IMR-90 (cell line): Measurements from ENCODE around the gene CD14. TPM values are rescaled to one million over a fixed set of nuclear protein-coding genes. Genes with fewer than 3 reads are reported as not detected.

Source experiments
- ATAC-seq: fragments of 200-7000 bp; cut with Tn5 transposase; 2 replicates; pipeline ENCODE4 v1.9.1; 2020; ENCODE audit warnings: low read depth, mild to moderate bottlenecking, moderate library complexity
- BruUV-seq: library from RNA; stranded (reverse); fragments of 400-500 nt; replicated peaks from 2 replicates; lab custom pipeline; 2021; lab: Mats Ljungman, UMichigan
- CTCF ChIA-PET: fragments of 300-600 bp; formaldehyde crosslinking; extraction: SDS; loops from one replicate; lab custom pipeline; 2021; ENCODE audit warnings: antibody characterized with exemption; lab: Yijun Ruan, JAX
- POLR2A ChIA-PET: fragments of 300-600 bp; sonication (Branson Sonifier 250); formaldehyde crosslinking; loops from one replicate; lab custom pipeline; 2022; ENCODE audit warnings: antibody characterized with exemption; ENCODE audit not compliant: unreplicated experiment; lab: Charles Lee
- DNase-seq: peaks from one replicate; pipeline ENCODE4 v3.0.0; 2013
- H2AFZ ChIP-seq: replicated peaks from 2 replicates; pipeline ENCODE3; 2013; ENCODE audit warnings: low read length, mild to moderate bottlenecking; ENCODE audit not compliant: poor library complexity
- H2AK5ac ChIP-seq: 2 replicates; pipeline ENCODE4 v1.6.1; 2013; ENCODE audit warnings: low read depth, low read length, inconsistent platforms
- H2AK9ac ChIP-seq: replicated peaks from 2 replicates; pipeline ENCODE3; 2013; ENCODE audit warnings: mild to moderate bottlenecking, low read depth, low read length, moderate library complexity; ENCODE audit not compliant: poor library complexity
- H2BK120ac ChIP-seq: 2 replicates; pipeline ENCODE4 v1.6.1; 2013; ENCODE audit warnings: low read depth, low read length, inconsistent platforms
- H2BK15ac ChIP-seq: 3 replicates; pipeline ENCODE4 v1.6.1; 2013; ENCODE audit warnings: low read depth, low read length, inconsistent platforms
- H2BK20ac ChIP-seq: 2 replicates; pipeline ENCODE4 v1.6.1; 2013; ENCODE audit warnings: low read depth, mild to moderate bottlenecking, inconsistent platforms, low read length, moderate library complexity
- H2BK5ac ChIP-seq: 2 replicates; pipeline ENCODE4 v1.6.1; 2013; ENCODE audit warnings: mild to moderate bottlenecking, low read depth, low read length, inconsistent platforms; ENCODE audit not compliant: poor library complexity, severe bottlenecking
- H3K14ac ChIP-seq: replicated peaks from 2 replicates; pipeline ENCODE4 v1.6.1; 2013; ENCODE audit warnings: low read depth, low read length, inconsistent platforms
- H3K18ac ChIP-seq: 2 replicates; pipeline ENCODE4 v1.6.1; 2013; ENCODE audit warnings: low read depth, low read length, control low read depth
- H3K23ac ChIP-seq: 2 replicates; pipeline ENCODE4 v1.6.1; 2013; ENCODE audit warnings: low read depth, low read length, inconsistent platforms
- H3K27ac ChIP-seq: 2 replicates; pipeline ENCODE4 v1.5.1; 2013; ENCODE audit warnings: mild to moderate bottlenecking, control low read depth, low read length; ENCODE audit not compliant: insufficient read depth
- H3K27me3 ChIP-seq: 2 replicates; pipeline ENCODE4 v1.6.1; 2013; ENCODE audit warnings: low read length; ENCODE audit not compliant: control insufficient read depth, insufficient read depth
- H3K36me3 ChIP-seq: 2 replicates; pipeline ENCODE4 v1.6.1; 2013; ENCODE audit warnings: low read length, mixed read lengths; ENCODE audit not compliant: control insufficient read depth, insufficient read depth
- H3K4ac ChIP-seq: 2 replicates; pipeline ENCODE4 v1.6.1; 2013; ENCODE audit warnings: low read depth, low read length, inconsistent platforms
- H3K4me1 ChIP-seq: 2 replicates; pipeline ENCODE4 v1.6.1; 2013; ENCODE audit warnings: low read length, mixed read lengths; ENCODE audit not compliant: control insufficient read depth, insufficient read depth
- H3K4me2 ChIP-seq: 2 replicates; pipeline ENCODE4 v1.6.1; 2013; ENCODE audit warnings: low read depth, mild to moderate bottlenecking, control low read depth, low read length, moderate library complexity
- H3K4me3 ChIP-seq: 2 replicates; pipeline ENCODE4 v1.5.1; 2013; ENCODE audit warnings: low read depth, mild to moderate bottlenecking, control low read depth, low read length, moderate library complexity; ENCODE audit not compliant: insufficient read depth
- H3K56ac ChIP-seq: 2 replicates; pipeline ENCODE4 v1.6.1; 2013; ENCODE audit warnings: low read length, inconsistent platforms; ENCODE audit not compliant: insufficient read depth; ENCODE audit errors: extremely low read depth
- H3K79me1 ChIP-seq, 2 experiments: 2 replicates each; pipeline ENCODE4 v1.6.1; 2013; ENCODE audit warnings: low read length in 2 of 2, inconsistent platforms in 1 of 2, low read depth in 1 of 2
- H3K9ac ChIP-seq: 2 replicates; pipeline ENCODE4 v1.6.1; 2013; ENCODE audit warnings: low read depth, low read length, control low read depth
- H3K9me1 ChIP-seq: 2 replicates; pipeline ENCODE4 v1.6.1; 2013; ENCODE audit warnings: low read length, inconsistent platforms; ENCODE audit not compliant: insufficient read depth
- H3K9me3 ChIP-seq: 2 replicates; pipeline ENCODE4 v1.6.1; 2013; ENCODE audit warnings: low read length; ENCODE audit not compliant: control insufficient read depth, insufficient read depth
- H4K20me1 ChIP-seq: 2 replicates; pipeline ENCODE4 v1.6.1; 2013; ENCODE audit warnings: low read length, inconsistent platforms; ENCODE audit not compliant: insufficient read depth
- H4K5ac ChIP-seq: 2 replicates; pipeline ENCODE4 v1.6.1; 2013; ENCODE audit warnings: mild to moderate bottlenecking, low read depth, low read length, control low read depth
- H4K8ac ChIP-seq, 2 experiments: 2 replicates each; pipeline ENCODE4 v1.6.1; 2013; ENCODE audit warnings: low read depth in 2 of 2, low read length in 2 of 2, control low read depth in 1 of 2, inconsistent platforms in 1 of 2
- H4K91ac ChIP-seq: 2 replicates; pipeline ENCODE4 v1.6.1; 2013; ENCODE audit warnings: low read depth, low read length, inconsistent platforms; ENCODE audit not compliant: insufficient read depth
- BHLHE40 ChIP-seq: fragments of 150-350 bp; IDR thresholded peaks from 2 replicates; pipeline ENCODE4 v1.6.1; 2016; ENCODE audit warnings: mild to moderate bottlenecking, low read depth, low read length
- CEBPB ChIP-seq: IDR thresholded peaks from 2 replicates; pipeline ENCODE4 v1.6.1; 2012; ENCODE audit warnings: low read depth, low read length, improper control_type of control experiment
- CHD1 ChIP-seq: IDR thresholded peaks from 2 replicates; pipeline ENCODE4 v1.6.1; 2012; ENCODE audit warnings: low read depth, low read length, improper control_type of control experiment
- ELK1 ChIP-seq: fragments of 150-350 bp; IDR thresholded peaks from 2 replicates; pipeline ENCODE4 v1.6.1; 2016; ENCODE audit warnings: low read depth, mild to moderate bottlenecking, low read length, moderate library complexity, borderline replicate concordance
- FOS ChIP-seq: fragments of 150-350 bp; IDR thresholded peaks from 2 replicates; pipeline ENCODE4 v1.6.1; 2016; ENCODE audit warnings: low read depth, low read length
- MAFK ChIP-seq: IDR thresholded peaks from 2 replicates; pipeline ENCODE4 v1.6.1; 2012; ENCODE audit warnings: low read depth, low read length, improper control_type of control experiment
- MAZ ChIP-seq: IDR thresholded peaks from 2 replicates; pipeline ENCODE4 v1.6.1; 2012; ENCODE audit warnings: low read depth, mild to moderate bottlenecking, low read length, improper control_type of control experiment, moderate library complexity, borderline replicate concordance
- NFE2L2 ChIP-seq: fragments of 150-350 bp; IDR thresholded peaks from 2 replicates; pipeline ENCODE4 v1.6.1; 2016; ENCODE audit warnings: low read depth, mild to moderate bottlenecking, low read length
- RAD21 ChIP-seq: IDR thresholded peaks from 2 replicates; pipeline ENCODE4 v1.6.1; 2012; ENCODE audit warnings: low read length, improper control_type of control experiment
- RFX5 ChIP-seq: IDR thresholded peaks from 2 replicates; pipeline ENCODE4 v1.8.0; 2012; ENCODE audit warnings: low read depth, mild to moderate bottlenecking, low read length, moderate library complexity
- SMC3 ChIP-seq: fragments of 150-350 bp; IDR thresholded peaks from 2 replicates; pipeline ENCODE4 v1.6.1; 2016; ENCODE audit warnings: low read depth, mild to moderate bottlenecking, antibody characterized with exemption, low read length, moderate library complexity
- USF2 ChIP-seq: fragments of 150-350 bp; IDR thresholded peaks from 2 replicates; pipeline ENCODE4 v1.6.1; 2017; ENCODE audit warnings: mild to moderate bottlenecking, antibody characterized with exemption, low read length, low read depth
- WGBS, 2 experiments: methylation state at CpG; one replicate each; pipeline versions ENCODE4 v1.1.5 to v1.1.7; 2013; ENCODE audit warnings: missing lambda C conversion rate in 2 of 2; ENCODE audit not compliant: insufficient read length in 1 of 2; ENCODE audit errors: extremely low coverage in 2 of 2; 5-methylcytosine and 5-hydroxymethylcytosine counted together
- dilution Hi-C: fragments of 300-500 bp; cut with HindIII; formaldehyde crosslinking; loops from one replicate; pipeline ENCODE4 v1.14.3; 2018; ENCODE audit warnings: low sequenced_read_pairs; ENCODE audit not compliant: unreplicated experiment
- in situ Hi-C: fragments of 300-500 bp; cut with MboI; formaldehyde crosslinking; loops from 3 replicates; pipeline ENCODE4 v1.14.3; 2019; ENCODE audit warnings: low sequenced_read_pairs, inconsistent platforms, mixed read lengths
- intact Hi-C: fragments of 100-400 bp; cut with micrococcal nuclease; formaldehyde crosslinking; loops from 2 replicates; pipeline ENCODE4 v1.10.0; 2022
- polyA plus RNA-seq, 3 experiments: library from polyadenylated mRNA; depleted of rRNA; stranded (reverse); fragments of >200 nt; gene quantifications; 2 replicates each; pipeline ENCODE4 v1.2.3, GENCODE V29; 2012; ENCODE audit warnings: low replicate concordance in 1 of 3
- total RNA-seq: library from RNA; depleted of rRNA; stranded (reverse); fragments of >200 nt; gene quantifications from 2 replicates; pipeline ENCODE4 v1.2.3, GENCODE V29; 2012
- TF ChIP-seq, protein P1 (sequence below): conservative IDR thresholded peaks from 2 replicates; pipeline ENCODE4 v1.5.1; 2012; ENCODE audit warnings: mild to moderate bottlenecking, low read depth, low read length, improper control_type of control experiment

The CD14 gene
- total and polyA plus RNA-seq, 2 of the 4 experiments (the other 2 are of a cell fraction): 0.17 to 0.18 TPM

- intact Hi-C loops: loop anchor here (1.0 to 10.0 kb wide), 3 partner anchors 82 to 395 kb away; partner anchors contain the start of genes EIF4EBP3 and SRA1
- no TSS peak for BruUV-seq
- peak within 1 kb of the TSS; percentile 95 for H3K4me2 ChIP-seq
- WGBS, 2 experiments: 1% methylated on average over 17 of the region's 63 CpGs; no CpG with 5 or more reads in 1 of the 2 experiments
- in situ Hi-C loops: no loop called here
- peak within 1 kb of the TSS; percentile 14; the same call in 1 of the 2 replicates for H2AK5ac ChIP-seq
- H2BK20ac ChIP-seq: no peak within 1 kb of the TSS; the same call in none of the 2 replicates
- H3K9me1 ChIP-seq: peaks cover 7% of the 10 kb centered on the region
- H3K4me3 ChIP-seq: peak within 1 kb of the TSS; percentile 70
- peak within 1 kb of the TSS; percentile 21 for H3K56ac ChIP-seq
- ChIA-PET CTCF (interaction anchor here (0.6 to 1.2 kb wide), 5 partner anchors 9 to 253 kb away, joined by 3 to 5 read pairs (median 4); partner anchors contain the start of genes EIF4EBP3 and IK), POLR2A (no interaction called here)
- peaks cover 6 to 28% of the 10 kb centered on the region in 2 experiments for H3K79me1 ChIP-seq
- dilution Hi-C loops: no loop called here
- H3K27me3 ChIP-seq: no peaks in the 10 kb centered on the region
- peak within 1 kb of the TSS; percentile 61 for H2BK5ac ChIP-seq
- H3K4me1 ChIP-seq: peaks cover 3% of the 10 kb centered on the region
- peaks cover 19% of the 10 kb centered on the region for H3K36me3 ChIP-seq
- ATAC-seq: peak; percentile 99
- peak within 1 kb of the TSS; percentile 82 for H4K5ac ChIP-seq
- peak within 1 kb of the TSS; percentile 74 for H3K27ac ChIP-seq
- H3K9ac ChIP-seq: peak within 1 kb of the TSS; percentile 69
- H3K14ac ChIP-seq: peak within 1 kb of the TSS; percentile 75
- H3K9me3 ChIP-seq: no peaks in the 10 kb centered on the region
- H4K91ac ChIP-seq: peak within 1 kb of the TSS; percentile 71
- peak within 1 kb of the TSS; percentile 71 for H3K18ac ChIP-seq
- DNase-seq: peak; percentile 89
- H2AK9ac ChIP-seq: peak within 1 kb of the TSS; percentile 97
- peak within 1 kb of the TSS; percentile 21; the same call in 1 of the 3 replicates for H2BK15ac ChIP-seq
- H4K20me1 ChIP-seq: no peaks in the 10 kb centered on the region
- peak within 1 kb of the TSS; percentile 43 for H3K23ac ChIP-seq
- peak within 1 kb of the TSS; percentile 73 to 84 for H4K8ac ChIP-seq
- peak within 1 kb of the TSS; percentile 72 for H3K4ac ChIP-seq
- H2AFZ ChIP-seq: peak within 1 kb of the TSS; percentile 91
- peak within 1 kb of the TSS; percentile 38 for H2BK120ac ChIP-seq
- TF ChIP-seq CHD1 (no peak), BHLHE40 (no peak), RFX5 (no peak), MAZ (peak; percentile 97), NFE2L2 (no peak), FOS (no peak), SMC3 (peak; percentile 1; the same call in 1 of the 2 replicates), CEBPB (peak; percentile 70), MAFK (no peak), RAD21 (peak; percentile 44), USF2 (peak; percentile 38; the same call in 1 of the 2 replicates), ELK1 (no peak)
- TF ChIP-seq, protein P1, sequence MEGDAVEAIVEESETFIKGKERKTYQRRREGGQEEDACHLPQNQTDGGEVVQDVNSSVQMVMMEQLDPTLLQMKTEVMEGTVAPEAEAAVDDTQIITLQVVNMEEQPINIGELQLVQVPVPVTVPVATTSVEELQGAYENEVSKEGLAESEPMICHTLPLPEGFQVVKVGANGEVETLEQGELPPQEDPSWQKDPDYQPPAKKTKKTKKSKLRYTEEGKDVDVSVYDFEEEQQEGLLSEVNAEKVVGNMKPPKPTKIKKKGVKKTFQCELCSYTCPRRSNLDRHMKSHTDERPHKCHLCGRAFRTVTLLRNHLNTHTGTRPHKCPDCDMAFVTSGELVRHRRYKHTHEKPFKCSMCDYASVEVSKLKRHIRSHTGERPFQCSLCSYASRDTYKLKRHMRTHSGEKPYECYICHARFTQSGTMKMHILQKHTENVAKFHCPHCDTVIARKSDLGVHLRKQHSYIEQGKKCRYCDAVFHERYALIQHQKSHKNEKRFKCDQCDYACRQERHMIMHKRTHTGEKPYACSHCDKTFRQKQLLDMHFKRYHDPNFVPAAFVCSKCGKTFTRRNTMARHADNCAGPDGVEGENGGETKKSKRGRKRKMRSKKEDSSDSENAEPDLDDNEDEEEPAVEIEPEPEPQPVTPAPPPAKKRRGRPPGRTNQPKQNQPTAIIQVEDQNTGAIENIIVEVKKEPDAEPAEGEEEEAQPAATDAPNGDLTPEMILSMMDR: peak; percentile 58
Observed at GRCh38 chr5:140639148-140639981, 6.4 kb upstream of the CD14 start, which contains the start of gene TMCO6. TMCO6 (plus strand) TSS chr5:140639451; CDS start chr5:140639528, 77 bp downstream.
